ENCODE data around the gene STYXL2. TPM values are rescaled to one million over a fixed set of nuclear protein-coding genes. Genes with fewer than 3 reads are reported as not detected.

The STYXL2 gene
- total and polyA plus RNA-seq, 2 of the 8 experiments (the other 6 are each of a cell fraction or from before 2014, with no cell fraction given): 0.09 to 0.22 TPM

- TF ChIP-seq POLR2AphosphoS5 (IDR thresholded peaks at IDR 0.05; ENCODE audit: low read depth, low read length) (no peak), CTBP2 (IDR thresholded peaks at IDR 0.05; ENCODE audit: borderline replicate concordance, insufficient read depth, insufficient read length, low read length) (no peak), EZH2 (IDR thresholded peaks at IDR 0.05; ENCODE audit: low read depth, low read length, severe bottlenecking) (no peak)
Measured at GRCh38 chr1:167088746-167089417, 5.0 kb upstream of the STYXL2 start (continued).
